BLaER1 treated with 17β-estradiol and CSF1 and Interleukin-3, amounts not matched to agents 10 nM and 100 nM (cell line): ENCODE measurements around the gene USP27X.

Experiments used
- H3K27ac ChIP-seq, 11 experiments: shearing (Covaris generic); formaldehyde crosslinking; 2 replicates each; pipeline ENCODE4 v1.8.1; 2022
- H3K27me3 ChIP-seq, 11 experiments: shearing (Covaris generic); formaldehyde crosslinking; 2 replicates each; pipeline ENCODE4 v1.8.1; 2022
- H3K36me3 ChIP-seq, 11 experiments: shearing (Covaris generic); formaldehyde crosslinking; 2 replicates each; pipeline ENCODE4 v1.8.1; 2022
- H3K4me1 ChIP-seq, 10 experiments: shearing (Covaris generic); formaldehyde crosslinking; 2 replicates each; pipeline ENCODE4 v1.8.1; 2022
- H3K4me2 ChIP-seq, 11 experiments: shearing (Covaris generic); formaldehyde crosslinking; 2 replicates each; pipeline ENCODE4 v1.8.1; 2022
- H3K4me3 ChIP-seq, 10 experiments: shearing (Covaris generic); formaldehyde crosslinking; 2 replicates each; pipeline ENCODE4 v1.8.1; 2022
- H3K9ac ChIP-seq, 11 experiments: shearing (Covaris generic); formaldehyde crosslinking; 2 replicates each; pipeline ENCODE4 v1.8.1; 2022
- H3K9me3 ChIP-seq, 11 experiments: shearing (Covaris generic); formaldehyde crosslinking; replicated peaks in 1 of 11; 2 replicates each; pipeline ENCODE4 v1.8.1; 2022
- H4K20me1 ChIP-seq, 11 experiments: shearing (Covaris generic); formaldehyde crosslinking; 2 replicates each; pipeline ENCODE4 v1.8.1; 2022
- Cebpa-rat ChIP-seq, 11 experiments: shearing (Covaris generic); IDR thresholded peaks; 2 replicates each; pipeline ENCODE4 v1.8.1; 2022

USP27X gene

DNA sequence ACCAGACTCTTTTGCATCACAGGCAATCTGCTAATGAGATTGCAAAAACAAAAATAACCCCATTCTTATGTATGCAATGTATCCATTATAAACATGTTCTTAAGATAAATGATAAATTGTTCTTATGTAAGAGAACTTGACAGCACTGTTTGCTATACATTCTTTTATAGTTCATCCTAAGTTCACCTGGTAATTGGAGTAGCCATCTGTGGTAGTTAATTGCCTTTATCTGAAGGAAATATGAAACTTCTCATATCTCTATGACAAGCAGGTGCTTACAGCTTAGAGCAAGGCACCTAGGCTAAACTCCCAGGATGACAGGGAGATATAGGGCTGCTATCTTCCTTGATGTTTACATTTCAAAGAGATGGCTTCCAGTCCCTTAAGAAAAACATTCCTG, 21.8 kb downstream of the USP27X start:
- no peaks in the 10 kb centered on the region for H3K4me1 ChIP-seq
- TF ChIP-seq Cebpa-rat (IDR thresholded peaks at IDR 0.05) = no peak

DNA sequence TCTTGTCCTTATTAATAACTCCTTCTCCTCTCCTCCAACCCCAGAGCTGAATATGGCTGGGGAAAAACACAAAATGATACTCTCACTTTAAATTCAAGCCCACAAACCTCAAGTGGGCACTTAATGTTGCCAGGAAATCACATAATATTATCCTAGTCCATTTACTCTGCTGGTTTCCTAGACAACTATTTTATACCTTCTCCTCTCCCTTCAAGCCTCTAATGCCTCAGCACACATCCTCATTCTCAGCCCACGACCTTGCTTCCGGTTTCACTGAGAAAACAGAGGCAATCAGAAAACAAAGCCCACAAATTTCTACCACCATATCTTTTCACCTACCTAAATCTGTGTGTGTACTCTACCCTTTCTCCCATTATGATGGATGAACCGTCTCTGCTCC, 31.1 kb downstream of the USP27X start:
- no peak for TF ChIP-seq Cebpa-rat (IDR thresholded peaks at IDR 0.05)
- Histone ChIP-seq H3K27ac (peak overlapping the region in 1 of 11 experiments; percentile 54; a peak in 1 of 22 replicates), H3K4me1 (peaks cover 0 to 12% (median 8%) of the 10 kb centered on the region in 10 experiments; a peak in 10 of 20 replicates)

More for the DNA sequence above, 21.8 kb downstream of the USP27X start:
- H3K9ac ChIP-seq = no peak overlapping the region
- H3K27ac ChIP-seq = no peak overlapping the region
- peaks cover 56 to 89% (median 85%) of the 10 kb centered on the region in 11 experiments for H3K27me3 ChIP-seq
- no peaks in the 10 kb centered on the region for H3K36me3 ChIP-seq
- no peaks in the 10 kb centered on the region for H4K20me1 ChIP-seq
- H3K4me3 ChIP-seq = no peak overlapping the region
- H3K4me2 ChIP-seq = no peak overlapping the region
- peaks cover 25 to 42% (median 29%) of the 10 kb centered on the region in 11 experiments for H3K9me3 ChIP-seq

GRCh38 chrX:49912086-49912485, 32.8 kb downstream of the USP27X start:
- no peak overlapping the region for H3K9ac ChIP-seq
- peaks cover 79 to 99% (median 92%) of the 10 kb centered on the region in 11 experiments for H3K27me3 ChIP-seq
- no peaks in the 10 kb centered on the region for H3K9me3 ChIP-seq
- no peak overlapping the region for H3K4me2 ChIP-seq
- no peak overlapping the region for H3K27ac ChIP-seq
- peaks cover 0 to 12% (median 8%) of the 10 kb centered on the region in 10 experiments; a peak in 10 of 20 replicates for H3K4me1 ChIP-seq
- no peak overlapping the region for H3K4me3 ChIP-seq
- peaks cover 0 to 4% (median 0%) of the 10 kb centered on the region in 11 experiments; a peak in 1 of 22 replicates for H4K20me1 ChIP-seq
- H3K36me3 ChIP-seq = no peaks in the 10 kb centered on the region
- no peak for TF ChIP-seq Cebpa-rat (IDR thresholded peaks at IDR 0.05)

More for the DNA sequence above, 31.1 kb downstream of the USP27X start:
- Histone ChIP-seq H3K4me2 (peak overlapping the region in 9 of 11 experiments; percentile 3 to 31 (median 23); a peak in 11 of 22 replicates), H3K36me3 (no peaks in the 10 kb centered on the region), H3K4me3 (no peak overlapping the region), H4K20me1 (peaks cover 0 to 4% (median 0%) of the 10 kb centered on the region in 11 experiments; a peak in 1 of 22 replicates), H3K27me3 (peaks cover 82 to 99% (median 93%) of the 10 kb centered on the region in 11 experiments), H3K9me3 (peaks cover 0 to 9% (median 0%) of the 10 kb centered on the region in 11 experiments; a peak in 3 of 22 replicates), H3K9ac (no peak overlapping the region; a peak in 1 of 22 replicates)

- peaks cover 0 to 12% (median 8%) of the 10 kb centered on the region in 10 experiments; a peak in 10 of 20 replicates for H3K4me1 ChIP-seq
- TF ChIP-seq Cebpa-rat (IDR thresholded peaks at IDR 0.05) = no peak
- H3K4me3 ChIP-seq = no peak overlapping the region
- H3K4me2 ChIP-seq = no peak overlapping the region
- no peaks in the 10 kb centered on the region for H3K36me3 ChIP-seq
- H3K9ac ChIP-seq = no peak overlapping the region
- H3K9me3 ChIP-seq = no peaks in the 10 kb centered on the region
- no peak overlapping the region for H3K27ac ChIP-seq
- H4K20me1 ChIP-seq = peaks cover 0 to 4% (median 0%) of the 10 kb centered on the region in 11 experiments; a peak in 1 of 22 replicates
- H3K27me3 ChIP-seq = peaks cover 76 to 99% (median 91%) of the 10 kb centered on the region in 11 experiments
Observed at GRCh38 chrX:49912861-49913260, 33.6 kb downstream of the USP27X start.

GRCh38 chrX:49915361-49916222, 36.3 kb downstream of the USP27X start:
- no peaks in the 10 kb centered on the region for H3K9me3 ChIP-seq
- H4K20me1 ChIP-seq = peaks cover 0 to 4% (median 0%) of the 10 kb centered on the region in 11 experiments; a peak in 2 of 22 replicates
- H3K4me1 ChIP-seq = peaks cover 0 to 3% (median under 1%) of the 10 kb centered on the region in 10 experiments; a peak in 6 of 20 replicates
- peaks cover 58 to 95% (median 86%) of the 10 kb centered on the region in 11 experiments for H3K27me3 ChIP-seq
- H3K4me3 ChIP-seq = no peak overlapping the region
- H3K9ac ChIP-seq = no peak overlapping the region
- no peak overlapping the region for H3K27ac ChIP-seq
- TF ChIP-seq Cebpa-rat (IDR thresholded peaks at IDR 0.05) = no peak
- no peak overlapping the region for H3K4me2 ChIP-seq
- no peaks in the 10 kb centered on the region for H3K36me3 ChIP-seq

- Histone ChIP-seq H3K36me3 (no peaks in the 10 kb centered on the region), H4K20me1 (peaks cover 0 to 7% (median 0%) of the 10 kb centered on the region in 11 experiments; a peak in 3 of 22 replicates), H3K4me1 (peaks cover 0 to 17% (median 2%) of the 10 kb centered on the region in 10 experiments; a peak in 5 of 20 replicates), H3K4me2 (no peak overlapping the region), H3K27me3 (peaks cover 55 to 95% (median 86%) of the 10 kb centered on the region in 11 experiments), H3K4me3 (no peak overlapping the region), H3K9ac (no peak overlapping the region), H3K27ac (no peak overlapping the region), H3K9me3 (no peaks in the 10 kb centered on the region)
- no peak for TF ChIP-seq Cebpa-rat (IDR thresholded peaks at IDR 0.05)
Observed at GRCh38 chrX:49919617-49920016, 40.3 kb downstream of the USP27X start.

DNA sequence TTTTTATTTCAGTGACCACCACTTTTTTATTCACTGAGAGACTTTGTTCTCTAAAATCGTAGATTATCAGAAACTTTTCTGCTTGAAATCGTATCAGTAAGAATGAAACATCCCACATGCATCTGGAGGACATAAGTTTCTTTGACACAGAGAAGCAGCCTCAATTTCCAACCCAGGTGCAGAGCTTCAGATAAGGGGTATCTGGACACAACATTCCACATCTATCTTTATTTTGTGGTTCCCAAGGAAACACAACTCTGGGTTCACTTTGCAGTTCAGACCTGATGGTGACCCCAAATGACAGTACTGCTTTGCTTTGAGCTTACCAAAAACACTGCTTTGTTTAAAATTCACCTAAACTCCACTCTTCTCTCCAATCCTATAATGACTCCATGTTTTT, 41.8 kb downstream of the USP27X start:
- no peak overlapping the region for H3K4me2 ChIP-seq
- peaks cover 0 to 29% (median 2%) of the 10 kb centered on the region in 10 experiments; a peak in 5 of 20 replicates for H3K4me1 ChIP-seq
- H3K9ac ChIP-seq = no peak overlapping the region
- no peaks in the 10 kb centered on the region for H3K9me3 ChIP-seq
- H4K20me1 ChIP-seq = peaks cover 0 to 10% (median 0%) of the 10 kb centered on the region in 11 experiments; a peak in 3 of 22 replicates
- no peak overlapping the region for H3K4me3 ChIP-seq
- no peak overlapping the region for H3K27ac ChIP-seq
- peaks cover 62 to 95% (median 89%) of the 10 kb centered on the region in 11 experiments for H3K27me3 ChIP-seq
- no peak for TF ChIP-seq Cebpa-rat (IDR thresholded peaks at IDR 0.05)
- H3K36me3 ChIP-seq = peaks cover 0 to 10% (median 0%) of the 10 kb centered on the region in 11 experiments; a peak in 1 of 22 replicates

GRCh38 chrX:49922291-49923241, 43.3 kb downstream of the USP27X start, which contains the start of gene CLCN5:
CLCN5 (plus strand) TSS chrX:49922596; CDS start chrX:49925299, 2,703 bp downstream.
- Histone ChIP-seq H3K4me2 (peak within 1 kb of the TSS; percentile 73 to 85 (median 80)), H3K36me3 (peaks cover 0 to 10% (median 0%) of the 10 kb centered on the region in 11 experiments; a peak in 1 of 22 replicates), H3K4me3 (peak within 1 kb of the TSS; percentile 64 to 78 (median 71)), H3K9ac (peak within 1 kb of the TSS; percentile 71 to 85 (median 78)), H3K27me3 (peaks cover 70 to 97% (median 93%) of the 10 kb centered on the region in 11 experiments), H3K27ac (peak within 1 kb of the TSS; percentile 21 to 80 (median 47); a peak in 17 of 22 replicates), H3K9me3 (no peaks in the 10 kb centered on the region), H4K20me1 (peaks cover 0 to 10% (median 0%) of the 10 kb centered on the region in 11 experiments; a peak in 4 of 22 replicates), H3K4me1 (peaks cover 0 to 38% (median 2%) of the 10 kb centered on the region in 10 experiments; a peak in 5 of 20 replicates)
- TF ChIP-seq Cebpa-rat (IDR thresholded peaks at IDR 0.05) = no peak
